Islet precursor cell (in vitro differentiated cells): ENCODE measurements around the gene PLEKHH1.

Experiments
- DNase-seq: peaks from one replicate; pipeline ENCODE4 v3.0.0-alpha.2; 2018

The PLEKHH1 gene

GRCh38 chr14:67512463-67513310 lies 20.4 kb upstream of the PLEKHH1 start:
- DNase-seq, result no peak

- DNase-seq, result no peak
These were observed 19.4 kb upstream of the PLEKHH1 start for GRCh38 chr14:67513631-67514108.

DNA sequence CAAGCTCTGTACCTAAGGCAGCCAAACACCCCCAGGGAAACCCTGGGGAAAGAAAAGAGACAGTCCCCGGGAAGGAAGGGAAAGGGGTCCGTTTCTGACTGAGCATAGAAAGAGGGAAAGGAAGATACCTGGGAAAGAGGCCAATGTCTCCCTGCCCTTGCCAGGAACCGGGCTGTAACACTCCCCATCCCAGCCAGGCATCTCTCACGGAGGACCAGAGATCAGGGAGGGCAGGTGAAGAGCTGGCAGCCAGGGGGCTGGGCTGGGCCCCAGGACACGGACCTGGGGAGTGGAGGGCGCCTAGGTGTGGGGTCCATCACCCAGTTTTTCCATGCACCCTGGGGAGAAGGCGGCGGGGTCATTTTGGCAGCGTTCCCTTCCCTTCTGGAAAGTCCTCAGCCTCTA lies 18.9 kb upstream of the PLEKHH1 start:
- no peak for DNase-seq

DNA sequence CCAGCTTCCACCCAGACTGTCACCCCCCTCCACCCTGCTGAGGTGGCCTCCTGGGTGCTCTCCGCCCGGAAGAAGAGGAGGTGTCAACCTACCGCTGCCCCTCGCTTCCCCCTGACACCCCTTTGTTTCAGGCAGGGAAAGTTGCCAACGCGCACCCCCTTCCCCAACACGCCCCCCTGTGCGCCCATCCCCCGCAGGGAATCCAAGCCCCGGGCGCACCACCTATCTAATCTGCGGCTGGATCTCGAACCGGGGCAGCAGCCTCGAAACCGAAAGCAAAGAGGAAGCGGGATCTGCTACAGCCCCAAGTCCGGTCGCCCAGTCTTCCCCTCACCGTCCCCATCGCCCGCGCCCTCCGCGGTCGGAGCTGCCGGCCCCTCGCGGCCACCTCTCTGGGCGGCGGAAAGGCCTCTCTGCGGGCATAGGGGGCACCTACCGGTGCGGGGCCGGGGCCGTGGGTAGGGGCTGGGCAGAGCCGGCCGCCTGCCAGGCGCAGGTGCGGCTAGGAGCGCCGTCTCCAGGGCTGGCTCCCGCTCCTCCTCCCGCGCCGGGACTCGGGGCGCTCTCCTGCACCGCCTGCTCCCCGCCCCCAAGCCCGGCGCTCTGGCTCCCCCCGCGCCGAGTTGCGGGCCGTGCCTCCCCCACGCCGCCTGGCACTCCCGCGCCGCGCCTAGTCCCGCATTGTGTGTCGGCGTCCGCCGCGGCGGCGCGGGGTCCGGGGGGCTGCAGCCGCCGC lies 18.3 kb upstream of the PLEKHH1 start:
- no peak for DNase-seq

- peak; percentile 60 for DNase-seq
These were observed 17.6 kb upstream of the PLEKHH1 start for GRCh38 chr14:67515386-67516079.

DNA sequence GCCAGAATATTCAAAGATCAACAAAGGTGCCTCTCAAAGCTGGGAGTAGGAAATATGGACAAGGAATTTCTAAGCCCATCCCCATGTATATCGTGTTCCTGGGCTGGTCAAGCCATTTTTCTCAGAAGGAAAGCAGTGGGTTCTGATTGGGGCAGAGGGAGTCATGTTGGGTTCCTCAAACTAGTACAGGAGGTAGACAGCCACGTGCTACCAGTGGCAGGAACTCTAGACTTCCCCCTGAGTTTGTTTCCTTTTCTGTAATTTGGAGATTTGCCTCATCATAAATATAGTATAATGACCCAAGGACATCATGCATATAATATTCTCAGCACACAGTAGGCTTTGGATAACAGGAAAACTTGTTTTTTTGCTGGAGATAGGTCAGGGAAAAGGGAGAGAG lies 16.4 kb upstream of the PLEKHH1 start:
- no peak for DNase-seq

GRCh38 chr14:67517083-67517482 lies 16.0 kb upstream of the PLEKHH1 start:
- DNase-seq, result peak; percentile 66

DNA sequence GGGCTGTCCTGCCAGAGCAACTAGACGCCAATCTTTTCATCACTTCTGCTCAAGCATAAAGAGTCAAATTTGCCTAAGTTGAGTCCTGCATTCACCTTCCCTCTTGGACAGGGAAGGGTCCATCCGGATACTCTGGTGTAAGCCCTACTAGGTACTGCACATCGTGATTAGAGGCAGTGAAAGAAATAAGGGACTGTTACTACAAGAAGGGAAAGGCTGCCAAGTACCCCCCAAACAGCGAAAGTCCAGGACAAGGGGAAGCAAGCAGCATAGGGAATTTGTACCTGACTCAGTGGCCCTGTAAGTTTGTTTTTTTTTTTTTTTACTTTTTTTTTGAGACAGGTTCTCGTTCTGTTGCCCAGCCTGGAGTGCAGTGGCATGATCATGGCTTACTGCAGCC lies 13.7 kb upstream of the PLEKHH1 start:
- no peak for DNase-seq

DNA sequence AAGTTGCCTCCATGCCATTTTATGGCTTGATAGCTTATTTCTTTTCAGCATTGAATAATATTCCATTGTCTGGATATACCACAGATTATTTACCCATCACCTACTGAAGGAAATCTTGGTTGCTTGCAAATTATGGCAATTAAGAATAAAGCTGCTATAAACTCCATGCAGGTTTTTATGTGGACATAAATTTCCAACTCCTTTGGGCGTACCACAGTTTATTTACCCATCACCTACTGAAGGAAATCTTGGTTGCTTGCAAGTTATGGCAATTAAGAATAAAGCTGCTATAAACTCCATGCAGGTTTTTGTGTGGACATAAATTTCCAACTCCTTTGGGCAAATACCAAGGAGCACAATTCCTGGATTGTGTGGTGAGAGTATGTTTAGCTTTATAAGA lies 12.6 kb upstream of the PLEKHH1 start:
- DNase-seq, result no peak

DNA sequence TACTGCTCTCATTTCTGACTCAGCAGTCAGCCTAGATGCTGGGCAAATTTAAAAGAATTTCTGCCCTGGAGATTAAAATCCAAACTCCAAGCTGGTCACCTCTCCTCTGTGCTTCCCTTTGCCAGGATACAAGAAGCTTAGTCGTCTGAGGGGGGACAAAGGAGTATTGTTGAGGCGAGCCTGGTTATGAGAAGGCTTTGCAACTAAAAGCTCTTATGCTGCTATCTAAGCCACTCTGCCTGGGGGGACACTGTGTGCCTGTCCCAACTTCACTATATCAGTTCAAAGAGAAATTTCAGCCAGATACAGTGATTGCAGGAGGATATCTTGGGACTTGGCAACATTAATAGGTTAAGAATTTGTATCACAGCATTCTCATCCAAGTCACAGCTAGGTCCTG lies 10.8 kb upstream of the PLEKHH1 start:
- peak; percentile 82 for DNase-seq

DNA sequence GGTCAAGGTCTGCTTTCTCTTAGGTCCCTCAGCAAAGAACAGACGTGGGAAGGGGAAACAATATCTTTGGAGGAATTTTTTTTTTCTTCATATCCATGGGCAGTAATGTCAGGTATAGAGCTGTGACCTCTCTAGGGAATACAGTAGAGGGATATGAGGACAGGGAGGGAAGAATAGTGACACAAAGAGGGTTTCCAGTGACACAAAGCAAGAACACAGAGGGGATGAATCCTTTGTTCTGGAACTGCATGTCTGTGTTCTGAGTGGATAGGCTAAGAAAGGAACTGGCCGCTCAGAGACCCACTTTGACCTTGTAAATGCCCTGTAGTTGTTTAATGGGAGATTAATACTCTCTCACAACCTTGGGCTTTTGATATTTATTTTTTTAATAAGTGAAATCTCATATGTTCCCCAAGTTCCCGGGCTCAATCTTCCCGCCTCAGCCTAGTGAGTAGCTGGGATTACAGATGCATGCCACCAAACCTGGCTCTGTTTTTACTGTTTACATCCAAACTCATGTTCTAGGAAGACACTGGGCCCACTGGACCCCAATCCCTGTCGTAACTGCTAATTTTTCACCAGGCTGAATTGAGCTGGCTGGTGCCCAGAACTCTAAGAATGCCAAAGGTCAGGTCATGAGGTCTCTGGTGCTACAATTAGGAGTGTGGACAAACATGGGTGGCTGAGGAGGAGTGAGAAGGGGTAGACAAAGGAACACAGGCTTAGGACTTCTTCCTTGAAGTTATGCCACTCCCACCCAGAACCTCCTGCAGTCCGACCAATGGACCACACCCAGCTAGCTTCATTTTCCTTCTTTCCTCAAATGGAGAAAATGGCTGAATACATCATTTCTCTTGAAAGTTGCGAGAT lies 9.1 kb upstream of the PLEKHH1 start:
- DNase-seq, result no peak

DNA sequence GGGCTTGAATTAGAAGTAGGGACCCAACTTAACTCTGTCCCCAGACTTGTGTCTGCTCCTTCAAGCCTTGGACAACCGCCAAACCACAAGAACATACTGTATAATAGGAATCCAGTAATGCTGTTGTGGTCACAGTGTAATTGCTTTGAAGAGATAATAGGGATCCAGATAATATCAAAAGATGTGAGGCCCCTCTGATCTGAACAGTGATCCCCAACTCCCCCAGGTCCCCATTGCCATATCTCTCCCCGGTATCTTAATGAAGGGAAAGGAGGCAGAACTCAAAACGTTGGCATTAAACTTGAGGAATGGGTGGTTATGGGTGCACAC lies 8.5 kb upstream of the PLEKHH1 start:
- no peak for DNase-seq

DNA sequence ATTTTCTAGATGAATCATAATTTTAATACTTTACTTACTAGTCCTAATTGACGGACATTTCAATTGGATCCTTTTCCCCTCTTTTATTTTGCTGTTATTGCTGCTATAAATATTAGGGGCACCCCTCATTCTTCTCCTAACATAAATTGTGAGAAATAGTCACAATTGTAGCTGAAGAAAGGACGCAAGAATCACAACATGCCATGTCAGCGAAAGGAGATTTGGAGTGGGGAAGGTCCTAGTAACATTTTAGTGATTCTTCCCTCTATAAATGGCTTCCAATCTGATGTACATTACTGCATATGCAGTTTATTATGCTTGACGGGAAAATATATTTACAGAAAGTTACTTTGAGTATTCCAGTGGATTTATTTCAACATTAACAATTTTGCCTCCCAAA lies 7.7 kb upstream of the PLEKHH1 start:
- DNase-seq, result no peak

DNA sequence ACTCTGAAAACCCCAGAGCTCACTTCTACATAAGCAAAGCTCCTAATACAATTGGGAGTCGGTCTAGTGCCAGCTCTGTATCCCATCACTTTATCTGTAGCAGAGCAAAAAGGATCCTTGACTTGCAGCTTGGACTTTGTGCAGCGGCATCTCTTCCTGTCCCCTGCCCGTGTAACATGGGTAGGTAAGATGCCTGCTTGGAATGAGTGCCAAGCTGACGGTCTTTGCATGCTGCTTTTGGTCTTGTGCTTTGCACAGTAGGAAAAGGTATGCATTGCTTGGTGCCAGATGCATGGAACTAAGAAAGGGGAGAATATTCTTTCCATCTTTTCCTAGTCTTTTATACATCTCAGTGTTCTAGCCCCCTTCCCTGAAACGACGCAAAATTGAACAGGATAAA lies 6.9 kb upstream of the PLEKHH1 start:
- DNase-seq, result no peak

DNA sequence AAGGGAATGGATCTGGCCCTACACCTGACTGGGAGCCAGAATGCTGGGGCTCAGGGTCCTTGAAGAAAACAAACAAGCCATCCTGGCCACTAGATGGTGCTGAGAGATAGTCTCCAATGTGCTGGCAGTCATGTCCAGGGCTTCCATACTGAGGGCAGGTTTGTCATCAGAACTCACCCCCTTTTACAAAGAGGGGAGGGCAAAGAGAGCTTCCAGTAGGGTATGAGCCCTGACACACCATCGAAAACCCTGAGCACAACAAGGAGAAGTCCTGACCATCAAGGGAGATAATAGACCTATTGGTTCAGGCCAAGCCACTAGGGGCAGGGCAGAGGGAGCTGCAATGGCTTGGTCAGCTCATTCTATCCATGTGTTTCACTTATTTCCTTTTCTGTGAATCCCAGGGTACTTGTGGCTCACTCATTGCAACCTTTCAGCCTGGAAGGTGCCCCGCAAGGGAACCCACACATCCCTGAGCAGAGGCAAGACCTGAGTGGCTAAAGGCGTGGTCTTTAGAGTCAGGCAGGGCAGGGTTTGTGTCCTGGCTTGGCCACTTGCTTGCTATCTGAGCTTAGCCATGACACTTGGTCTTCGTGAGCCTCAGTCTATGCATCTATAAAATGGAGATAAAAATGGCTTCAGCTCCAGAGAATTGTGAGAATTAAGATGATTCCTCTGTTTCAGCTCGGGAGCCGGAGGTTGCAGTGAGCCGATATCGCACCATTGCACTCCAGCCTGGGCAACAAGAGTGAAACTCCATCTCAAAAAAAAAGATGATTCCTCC lies 6.2 kb upstream of the PLEKHH1 start:
- peak; percentile 70 for DNase-seq

DNA sequence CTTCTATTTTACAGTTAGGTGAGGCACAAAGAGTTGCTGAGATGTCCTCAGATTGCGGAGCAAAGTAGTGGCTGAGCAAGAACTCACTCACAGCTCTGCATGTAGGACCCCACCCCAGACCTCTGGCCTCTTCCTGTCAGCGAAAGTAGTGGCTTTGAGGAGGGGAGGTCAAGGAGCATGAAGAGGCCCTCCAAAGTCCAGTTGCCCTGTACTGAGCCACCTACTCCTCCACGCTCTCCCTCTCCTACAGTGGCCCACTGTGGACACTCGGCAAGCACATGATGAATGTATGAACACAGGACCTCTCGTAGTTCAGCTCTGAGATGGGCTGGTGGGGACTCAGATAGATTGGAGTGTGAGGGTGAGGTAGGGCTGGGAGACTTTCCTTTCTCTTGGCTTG lies 5.3 kb upstream of the PLEKHH1 start:
- no peak for DNase-seq

DNA sequence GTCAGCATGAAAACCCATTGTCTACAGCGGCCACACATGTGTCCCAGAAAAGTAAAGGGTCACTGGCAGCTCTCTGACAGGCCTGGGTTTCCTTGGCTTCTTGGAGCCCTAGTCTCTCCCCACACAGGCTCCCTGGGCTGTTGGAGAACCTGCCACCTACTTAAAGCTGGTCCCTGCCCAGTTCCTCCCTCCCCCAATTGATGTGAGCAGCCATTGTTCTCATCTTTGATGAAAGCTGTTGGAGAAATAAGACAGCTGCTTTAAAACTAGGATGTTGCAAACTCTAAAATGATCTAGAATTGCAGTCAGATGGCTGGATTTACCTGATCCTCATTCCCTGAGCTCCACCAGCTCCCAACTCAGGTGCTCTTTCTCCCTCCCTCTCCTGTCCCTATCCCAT lies 4.8 kb upstream of the PLEKHH1 start:
- no peak for DNase-seq

DNA sequence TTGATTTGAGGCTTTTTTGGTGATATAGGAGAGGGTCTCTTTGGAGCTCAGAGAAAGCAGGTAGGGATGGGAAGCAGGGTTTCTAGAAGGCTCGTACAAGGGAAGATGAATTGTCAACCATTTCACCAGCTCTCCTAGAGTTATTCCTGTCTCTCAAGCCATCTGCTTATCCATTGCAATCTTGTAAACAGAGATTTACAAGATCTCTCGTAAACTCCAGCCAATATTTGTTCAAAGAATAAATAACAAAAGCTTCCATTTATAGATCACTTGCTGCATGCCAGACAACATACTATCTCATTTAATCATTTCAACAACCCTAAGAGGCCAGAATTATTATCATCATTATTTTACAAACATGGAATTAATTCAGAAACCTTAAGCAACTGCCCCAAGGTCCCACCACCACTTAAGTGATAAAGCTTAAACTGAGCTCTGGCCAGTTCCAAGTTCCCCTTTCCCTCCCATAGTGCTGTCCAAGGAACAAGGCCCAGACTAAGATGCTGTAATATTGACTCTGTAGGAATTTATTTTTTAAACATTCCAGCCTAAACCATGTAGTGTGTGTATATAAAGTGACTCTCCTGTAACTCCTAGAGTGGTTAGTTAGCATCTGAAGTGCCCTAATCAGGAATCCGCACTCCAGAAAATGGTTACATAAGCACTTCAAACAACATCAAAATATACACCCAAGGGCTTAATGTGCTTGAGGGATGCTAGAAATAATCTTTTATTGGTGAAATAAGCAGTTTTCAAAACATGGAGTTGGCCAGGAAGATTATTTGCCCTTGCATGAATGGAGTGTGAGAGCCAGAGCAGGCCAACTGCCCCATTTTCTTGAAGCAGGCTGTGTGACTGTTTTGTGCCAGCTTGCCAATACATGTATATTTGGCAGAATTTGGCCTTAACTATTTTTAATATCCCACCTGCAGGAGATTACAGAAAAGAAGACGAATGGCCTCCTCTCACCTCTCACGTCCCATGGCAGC lies 2.8 kb upstream of the PLEKHH1 start:
- no peak for DNase-seq

- no peak for DNase-seq
These were observed 488 bp upstream of the PLEKHH1 start for GRCh38 chr14:67532606-67532997.

- DNase-seq, result no peak
These were observed 630 bp downstream of the PLEKHH1 start for GRCh38 chr14:67533754-67534085.

DNA sequence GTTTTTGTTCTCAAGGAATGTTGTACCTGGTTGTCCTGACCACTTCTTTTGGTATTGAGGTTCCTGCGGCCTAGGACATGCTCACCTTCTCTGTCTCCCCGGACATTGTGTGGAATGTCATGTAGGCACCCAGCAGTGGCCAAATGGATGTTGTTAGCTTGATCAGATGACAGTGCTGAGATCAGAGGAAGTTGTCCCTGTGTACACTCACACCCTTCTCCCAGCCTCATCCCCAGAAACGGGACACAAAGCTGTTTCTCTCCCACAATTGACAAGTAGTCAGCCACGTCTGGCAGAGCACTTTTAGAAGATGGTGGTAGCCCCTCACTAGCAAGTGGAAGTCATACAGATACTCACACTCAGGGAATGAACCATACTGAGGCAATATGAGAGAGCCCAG lies 3.0 kb downstream of the PLEKHH1 start:
- DNase-seq, result peak; percentile 37
